Measurements from ENCODE around the gene PITPNM1. TPM values are rescaled to one million over a fixed set of nuclear protein-coding genes. Genes with fewer than 3 reads are reported as not detected.

PITPNM1 gene
- polyA plus RNA-seq, 1 donor (not counting 4 experiments of a cell fraction or from before 2014, with no cell fraction given): 15.9 TPM

DNA sequence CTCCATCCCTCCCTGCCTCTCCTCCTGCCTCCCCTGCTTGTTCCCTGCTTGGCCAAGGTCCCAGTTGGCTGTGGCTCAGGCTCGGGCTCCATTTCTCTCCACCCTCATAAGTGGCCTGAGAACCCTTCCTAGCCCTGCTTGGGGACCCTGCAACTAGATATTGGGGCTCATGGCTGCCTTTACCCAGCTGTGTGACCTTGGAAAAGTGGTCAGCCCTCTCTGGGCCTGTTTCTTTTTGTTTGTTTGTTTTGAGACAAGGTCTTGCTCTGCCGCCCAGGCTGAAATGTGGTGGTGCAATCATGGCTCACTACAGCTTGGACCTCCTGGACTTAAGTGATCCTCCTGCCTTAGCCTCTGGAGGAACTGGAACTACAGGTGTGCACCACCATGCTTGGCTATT lies 38.4 kb upstream of the PITPNM1 start:
- Histone ChIP-seq H3K36me3 (ENCODE audit: control insufficient read depth in 2 of 2, extremely low read depth in 1 of 2, insufficient read depth in 2 of 2, low read length in 2 of 2) (no peaks in the 10 kb centered on the region), H2AFZ (ENCODE audit: control insufficient read depth, low read length) (no peak overlapping the region), H3K4me2 (ENCODE audit: control insufficient read depth, extremely low read depth, insufficient read depth, low read depth, low read length) (no peak overlapping the region), H3K9me3 (ENCODE audit: control insufficient read depth, low read depth, low read length) (no peaks in the 10 kb centered on the region), H3K27ac (ENCODE audit: control insufficient read depth, insufficient read depth, low read length) (no peak overlapping the region), H3K4me3 (ENCODE audit: control insufficient read depth in 2 of 3, extremely low read depth in 1 of 3, insufficient read depth in 2 of 3, low read depth in 1 of 3, low read length in 3 of 3) (no peak overlapping the region), H3K9me1 (ENCODE audit: control insufficient read depth, extremely low read depth, insufficient read depth, low read length) (no peaks in the 10 kb centered on the region), H3K79me2 (ENCODE audit: control insufficient read depth, insufficient read depth, low read length) (no peaks in the 10 kb centered on the region), H3K27me3 (ENCODE audit: control insufficient read depth, extremely low read depth, insufficient read depth, low read length) (no peaks in the 10 kb centered on the region), H3K4me1 (ENCODE audit: control insufficient read depth, extremely low read depth, insufficient read depth, low read length) (peaks cover 3% of the 10 kb centered on the region), H3K9ac (ENCODE audit: control insufficient read depth, extremely low read depth, insufficient read depth, low read length) (no peak overlapping the region), H4K20me1 (ENCODE audit: control insufficient read depth, extremely low read depth, insufficient read depth, low read length) (no peaks in the 10 kb centered on the region)
- FAIRE-seq: no peak
- dilution Hi-C loops (cut with MboI; ENCODE audit: extremely low pct_ligation_motif_present, low sequenced_read_pairs): no loop called here
- DNase-seq (ENCODE audit: low read depth, low spot score): no peak
- TF ChIP-seq EZH2 (IDR thresholded peaks at IDR 0.05; ENCODE audit: low read length): no peak
- TF ChIP-seq, protein P1, sequence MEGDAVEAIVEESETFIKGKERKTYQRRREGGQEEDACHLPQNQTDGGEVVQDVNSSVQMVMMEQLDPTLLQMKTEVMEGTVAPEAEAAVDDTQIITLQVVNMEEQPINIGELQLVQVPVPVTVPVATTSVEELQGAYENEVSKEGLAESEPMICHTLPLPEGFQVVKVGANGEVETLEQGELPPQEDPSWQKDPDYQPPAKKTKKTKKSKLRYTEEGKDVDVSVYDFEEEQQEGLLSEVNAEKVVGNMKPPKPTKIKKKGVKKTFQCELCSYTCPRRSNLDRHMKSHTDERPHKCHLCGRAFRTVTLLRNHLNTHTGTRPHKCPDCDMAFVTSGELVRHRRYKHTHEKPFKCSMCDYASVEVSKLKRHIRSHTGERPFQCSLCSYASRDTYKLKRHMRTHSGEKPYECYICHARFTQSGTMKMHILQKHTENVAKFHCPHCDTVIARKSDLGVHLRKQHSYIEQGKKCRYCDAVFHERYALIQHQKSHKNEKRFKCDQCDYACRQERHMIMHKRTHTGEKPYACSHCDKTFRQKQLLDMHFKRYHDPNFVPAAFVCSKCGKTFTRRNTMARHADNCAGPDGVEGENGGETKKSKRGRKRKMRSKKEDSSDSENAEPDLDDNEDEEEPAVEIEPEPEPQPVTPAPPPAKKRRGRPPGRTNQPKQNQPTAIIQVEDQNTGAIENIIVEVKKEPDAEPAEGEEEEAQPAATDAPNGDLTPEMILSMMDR (optimal IDR thresholded peaks at IDR 0.05 in 1 of 3, IDR thresholded peaks at IDR 0.05 in 1 of 3, conservative IDR thresholded peaks at IDR 0.05 in 1 of 3; ENCODE audit: extremely low read depth in 1 of 3, insufficient read depth in 2 of 3, low read length in 3 of 3): no peak

DNA sequence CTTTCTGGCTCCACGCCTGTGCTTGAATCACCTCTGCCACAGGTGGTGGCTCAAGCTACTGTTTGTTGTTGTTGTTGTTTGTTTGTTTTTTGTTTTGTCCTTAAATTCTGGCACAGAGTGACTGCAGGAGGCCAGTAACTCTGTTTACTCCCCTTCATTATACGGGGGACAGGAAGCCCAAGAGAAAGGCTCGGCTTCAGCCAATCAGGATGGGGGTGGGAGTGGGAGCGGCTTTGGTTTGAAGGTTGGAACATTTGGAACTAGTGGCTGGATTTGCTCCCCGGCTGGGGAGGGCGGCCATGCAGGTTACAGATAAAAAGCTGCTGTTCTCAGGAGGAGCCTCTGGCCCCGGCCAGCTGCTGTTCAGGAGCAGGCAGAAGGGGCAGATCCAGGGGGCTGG lies 37.8 kb upstream of the PITPNM1 start:
- no peaks in the 10 kb centered on the region for H3K9me3 ChIP-seq (ENCODE audit: control insufficient read depth, low read depth, low read length)
- H4K20me1 ChIP-seq (ENCODE audit: control insufficient read depth, extremely low read depth, insufficient read depth, low read length): no peaks in the 10 kb centered on the region
- H2AFZ ChIP-seq (ENCODE audit: control insufficient read depth, low read length): no peak overlapping the region
- no peak overlapping the region for H3K9ac ChIP-seq (ENCODE audit: control insufficient read depth, extremely low read depth, insufficient read depth, low read length)
- FAIRE-seq: no peak
- no peak for TF ChIP-seq EZH2 (IDR thresholded peaks at IDR 0.05; ENCODE audit: low read length)
- TF ChIP-seq, protein P1 (optimal IDR thresholded peaks at IDR 0.05 in 1 of 3, IDR thresholded peaks at IDR 0.05 in 1 of 3, conservative IDR thresholded peaks at IDR 0.05 in 1 of 3; ENCODE audit: extremely low read depth in 1 of 3, insufficient read depth in 2 of 3, low read length in 3 of 3): no peak
- no peaks in the 10 kb centered on the region for H3K27me3 ChIP-seq (ENCODE audit: control insufficient read depth, extremely low read depth, insufficient read depth, low read length)
- H3K27ac ChIP-seq (ENCODE audit: control insufficient read depth, insufficient read depth, low read length): no peak overlapping the region
- no peak for DNase-seq (ENCODE audit: low read depth, low spot score)
- H3K4me2 ChIP-seq (ENCODE audit: control insufficient read depth, extremely low read depth, insufficient read depth, low read depth, low read length): no peak overlapping the region
- H3K36me3 ChIP-seq (ENCODE audit: control insufficient read depth in 2 of 2, extremely low read depth in 1 of 2, insufficient read depth in 2 of 2, low read length in 2 of 2): no peaks in the 10 kb centered on the region
- no peak overlapping the region for H3K4me3 ChIP-seq (ENCODE audit: control insufficient read depth in 2 of 3, extremely low read depth in 1 of 3, insufficient read depth in 2 of 3, low read depth in 1 of 3, low read length in 3 of 3)
- H3K4me1 ChIP-seq (ENCODE audit: control insufficient read depth, extremely low read depth, insufficient read depth, low read length): peaks cover 3% of the 10 kb centered on the region
- dilution Hi-C loops (cut with MboI; ENCODE audit: extremely low pct_ligation_motif_present, low sequenced_read_pairs): no loop called here
- no peaks in the 10 kb centered on the region for H3K79me2 ChIP-seq (ENCODE audit: control insufficient read depth, insufficient read depth, low read length)
- no peaks in the 10 kb centered on the region for H3K9me1 ChIP-seq (ENCODE audit: control insufficient read depth, extremely low read depth, insufficient read depth, low read length)
